ENCODE measurements around the gene MORC2. TPM values are rescaled to one million over a fixed set of nuclear protein-coding genes. Genes with fewer than 3 reads are reported as not detected.

MORC2 gene
- total RNA-seq, 1 donor from 2014 or later, result 19.3 TPM

DNA sequence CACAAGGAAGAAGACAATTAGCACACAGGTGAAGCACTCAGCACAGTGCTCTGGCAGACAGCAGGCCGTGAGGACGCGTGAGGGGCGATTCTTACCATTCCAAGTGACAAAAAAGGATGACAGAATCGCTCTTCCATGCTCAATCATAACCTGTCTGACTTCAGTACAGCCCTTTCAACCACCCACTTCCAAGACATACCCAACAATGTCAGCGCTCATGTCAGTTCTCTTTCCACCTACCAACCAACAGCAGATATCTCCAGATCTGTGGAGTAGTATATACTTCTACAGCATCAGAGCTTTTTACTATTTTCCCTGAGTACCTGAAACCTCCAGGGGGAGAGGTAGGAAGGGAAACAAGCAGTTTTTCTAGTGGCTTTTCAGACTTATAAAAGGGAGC, 40.2 kb downstream of the MORC2 start:
- DNase-seq (no peak), ATAC-seq (no peak)
- Histone ChIP-seq H3K27me3 (ENCODE audit: low read depth) (no peaks in the 10 kb centered on the region), H3K4me3 (no peak overlapping the region), H3K9me3 (no peaks in the 10 kb centered on the region), H3K27ac (no peak overlapping the region), H3K4me1 (no peaks in the 10 kb centered on the region), H3K36me3 (peaks cover 81% of the 10 kb centered on the region)
- intact Hi-C loops (cut with DNase I), result no loop called here
- TF ChIP-seq, protein P1, sequence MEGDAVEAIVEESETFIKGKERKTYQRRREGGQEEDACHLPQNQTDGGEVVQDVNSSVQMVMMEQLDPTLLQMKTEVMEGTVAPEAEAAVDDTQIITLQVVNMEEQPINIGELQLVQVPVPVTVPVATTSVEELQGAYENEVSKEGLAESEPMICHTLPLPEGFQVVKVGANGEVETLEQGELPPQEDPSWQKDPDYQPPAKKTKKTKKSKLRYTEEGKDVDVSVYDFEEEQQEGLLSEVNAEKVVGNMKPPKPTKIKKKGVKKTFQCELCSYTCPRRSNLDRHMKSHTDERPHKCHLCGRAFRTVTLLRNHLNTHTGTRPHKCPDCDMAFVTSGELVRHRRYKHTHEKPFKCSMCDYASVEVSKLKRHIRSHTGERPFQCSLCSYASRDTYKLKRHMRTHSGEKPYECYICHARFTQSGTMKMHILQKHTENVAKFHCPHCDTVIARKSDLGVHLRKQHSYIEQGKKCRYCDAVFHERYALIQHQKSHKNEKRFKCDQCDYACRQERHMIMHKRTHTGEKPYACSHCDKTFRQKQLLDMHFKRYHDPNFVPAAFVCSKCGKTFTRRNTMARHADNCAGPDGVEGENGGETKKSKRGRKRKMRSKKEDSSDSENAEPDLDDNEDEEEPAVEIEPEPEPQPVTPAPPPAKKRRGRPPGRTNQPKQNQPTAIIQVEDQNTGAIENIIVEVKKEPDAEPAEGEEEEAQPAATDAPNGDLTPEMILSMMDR (IDR thresholded peaks at IDR 0.05), result no peak

DNA sequence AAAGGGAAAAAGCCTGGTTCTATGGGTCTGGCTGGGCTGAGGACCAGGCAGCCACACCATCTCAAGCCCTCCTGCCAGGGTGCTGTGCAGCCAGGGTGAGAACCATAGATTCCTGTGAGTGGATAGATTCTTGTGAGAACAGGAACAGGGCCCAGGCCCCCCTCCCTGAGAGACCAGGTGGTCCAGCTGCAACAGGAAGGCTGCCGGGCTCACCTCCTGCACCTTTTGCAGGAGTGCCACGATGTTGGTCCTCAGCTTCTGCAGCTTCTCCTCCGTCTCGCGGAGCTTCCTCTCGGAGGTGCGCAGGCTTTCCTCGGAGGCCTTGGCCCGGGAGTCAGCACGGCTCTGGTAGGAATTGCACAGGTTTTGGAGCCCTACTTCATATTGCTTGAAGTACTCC, 40.8 kb downstream of the MORC2 start:
- Histone ChIP-seq H3K36me3 (peaks cover 75% of the 10 kb centered on the region), H3K27me3 (ENCODE audit: low read depth) (no peaks in the 10 kb centered on the region), H3K27ac (no peak overlapping the region), H3K4me1 (no peaks in the 10 kb centered on the region), H3K9me3 (no peaks in the 10 kb centered on the region), H3K4me3 (no peak overlapping the region)
- no peak for ATAC-seq
- TF ChIP-seq, protein P1 (IDR thresholded peaks at IDR 0.05), result no peak
- intact Hi-C loops (cut with DNase I), result no loop called here
- no peak for DNase-seq

DNA sequence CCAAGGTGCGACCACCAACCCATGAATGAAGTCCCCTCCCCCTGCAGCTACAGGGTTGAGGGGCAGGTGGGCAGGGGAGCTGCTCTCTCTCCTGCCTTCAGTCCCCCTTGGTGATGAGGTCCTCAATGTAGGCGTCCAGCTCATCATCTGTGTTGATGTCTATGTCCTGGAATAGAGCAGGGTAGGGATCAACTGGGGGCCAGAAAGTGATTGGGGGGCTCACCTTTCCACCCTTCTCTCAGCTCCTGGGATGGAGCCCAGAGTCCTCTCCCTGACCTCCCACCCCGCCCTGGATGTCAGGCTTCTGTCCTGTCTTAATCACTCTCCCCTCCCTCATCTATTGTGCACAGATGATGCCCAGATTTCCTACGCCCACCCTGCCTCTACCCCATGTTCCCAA, 41.9 kb downstream of the MORC2 start:
- TF ChIP-seq, protein P1 (IDR thresholded peaks at IDR 0.05), result no peak
- Histone ChIP-seq H3K4me3 (no peak overlapping the region), H3K27ac (no peak overlapping the region), H3K4me1 (no peaks in the 10 kb centered on the region), H3K27me3 (ENCODE audit: low read depth) (no peaks in the 10 kb centered on the region), H3K9me3 (no peaks in the 10 kb centered on the region), H3K36me3 (peaks cover 64% of the 10 kb centered on the region)
- no peak for ATAC-seq
- intact Hi-C loops (cut with DNase I), result no loop called here
- no peak for DNase-seq

DNA sequence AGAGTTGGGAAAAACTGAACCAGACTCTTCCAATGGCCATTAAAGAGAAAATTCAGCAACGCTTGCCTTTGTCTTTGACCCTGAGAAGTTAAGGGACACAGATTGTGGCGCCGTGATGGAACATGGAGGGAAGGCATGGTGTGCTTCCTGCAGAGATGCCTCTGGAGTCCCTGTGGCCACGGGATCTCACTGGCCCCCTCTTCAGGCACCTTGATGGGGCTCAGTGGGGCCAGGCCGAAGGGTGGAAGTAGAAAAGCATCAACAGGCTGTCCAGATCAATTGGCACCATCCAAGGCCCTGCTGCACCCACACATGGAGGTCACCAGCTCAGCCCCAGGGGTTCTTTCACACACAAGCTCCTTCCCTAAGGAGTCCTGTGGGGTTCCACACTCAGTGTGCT, 42.9 kb downstream of the MORC2 start:
- Histone ChIP-seq H3K36me3 (peaks cover 54% of the 10 kb centered on the region), H3K4me3 (no peak overlapping the region), H3K27ac (no peak overlapping the region), H3K27me3 (ENCODE audit: low read depth) (no peaks in the 10 kb centered on the region), H3K4me1 (peaks cover 10% of the 10 kb centered on the region), H3K9me3 (no peaks in the 10 kb centered on the region)
- DNase-seq (no peak), ATAC-seq (no peak)
- intact Hi-C loops (cut with DNase I), result no loop called here
- TF ChIP-seq, protein P1 (IDR thresholded peaks at IDR 0.05), result no peak

DNA sequence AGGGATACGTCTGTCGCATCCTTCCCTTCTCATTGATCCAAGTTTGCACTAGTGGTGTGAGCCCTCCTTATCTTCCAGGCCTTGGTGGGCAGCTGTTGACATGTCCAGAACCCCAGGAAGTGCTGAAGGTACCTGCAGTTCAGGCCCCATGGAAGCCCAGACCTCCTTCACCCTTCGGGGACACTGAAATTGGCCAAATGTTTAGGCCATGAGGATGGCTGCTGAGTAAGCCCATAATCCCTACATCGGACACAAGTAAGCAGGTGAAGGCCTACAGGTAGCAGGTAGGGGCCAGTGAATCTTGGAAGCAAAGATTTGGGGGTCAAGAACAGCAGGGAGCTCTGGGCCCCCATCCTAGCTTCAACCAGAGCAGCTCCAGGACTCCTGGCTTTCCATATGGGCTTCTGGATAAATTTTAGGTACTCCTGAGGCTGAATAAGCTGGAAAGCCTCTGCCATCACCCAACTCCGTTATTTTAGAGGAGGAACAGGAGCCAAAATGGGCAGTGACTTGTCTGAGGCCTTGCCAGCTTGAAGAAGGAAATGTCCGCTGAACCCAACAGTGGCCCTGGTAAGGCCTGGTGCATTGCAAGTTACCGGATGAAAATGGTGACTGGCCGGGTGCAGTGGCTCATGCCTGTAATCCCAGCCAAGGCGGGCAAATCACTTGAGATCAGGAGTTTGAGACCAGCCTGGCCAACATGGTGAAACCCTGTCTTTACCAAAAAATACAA, 45.2 kb downstream of the MORC2 start:
- ATAC-seq (no peak), DNase-seq (no peak)
- H3K9me3 ChIP-seq, result no peaks in the 10 kb centered on the region
- no peak overlapping the region for H3K4me3 ChIP-seq
- intact Hi-C loops (cut with DNase I), result no loop called here
- TF ChIP-seq, protein P1 (IDR thresholded peaks at IDR 0.05), result no peak
- H3K27ac ChIP-seq, result no peak overlapping the region
- peaks cover 19% of the 10 kb centered on the region for H3K4me1 ChIP-seq
- no peaks in the 10 kb centered on the region for H3K27me3 ChIP-seq (ENCODE audit: low read depth)
- peaks cover 32% of the 10 kb centered on the region for H3K36me3 ChIP-seq

All from lower lobe of right lung (tissue), 2 donors.